Testis (tissue), 2 donors: ENCODE data around the gene HNRNPA2B1.

Experiments
- POLR2A ChIP-seq: fragments of 450-650 bp; IDR thresholded peaks from one replicate; pipeline ENCODE4 v1.6.1; 2017; ENCODE audit warnings: antibody characterized with exemption, mild to moderate bottlenecking, moderate library complexity
- TF ChIP-seq, protein P1 (sequence below), 3 experiments: fragments of 450-650 bp in 2 of 3; fragments of 200-600 bp in 1 of 3; sonication (generic) in 1 of 3; IDR thresholded peaks; one replicate each; pipeline ENCODE4 v1.5.1; 2016 to 2019; ENCODE audit warnings: antibody characterized with exemption in 3 of 3, mild to moderate bottlenecking in 2 of 3, moderate library complexity in 1 of 3

DNA sequence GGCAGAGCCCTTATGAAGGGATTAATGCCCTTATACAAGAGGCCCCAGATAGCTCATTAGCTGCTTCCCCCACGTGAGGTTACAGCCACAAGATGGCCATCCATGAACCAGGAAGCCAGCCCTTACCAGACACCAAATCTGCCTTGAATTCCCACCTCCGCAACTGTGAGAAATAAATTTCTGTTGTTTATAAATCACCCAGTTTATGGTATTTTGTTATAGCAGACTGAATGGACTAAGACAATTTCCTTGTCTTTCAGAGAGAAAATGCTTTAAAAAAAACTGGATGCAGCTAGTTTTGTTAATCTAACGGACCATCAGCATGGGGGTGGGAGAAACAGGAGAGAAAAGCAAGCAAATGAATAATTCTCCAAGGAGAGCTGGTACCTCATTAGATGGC, 37.5 kb upstream of the HNRNPA2B1 start:
- TF ChIP-seq, protein P1, sequence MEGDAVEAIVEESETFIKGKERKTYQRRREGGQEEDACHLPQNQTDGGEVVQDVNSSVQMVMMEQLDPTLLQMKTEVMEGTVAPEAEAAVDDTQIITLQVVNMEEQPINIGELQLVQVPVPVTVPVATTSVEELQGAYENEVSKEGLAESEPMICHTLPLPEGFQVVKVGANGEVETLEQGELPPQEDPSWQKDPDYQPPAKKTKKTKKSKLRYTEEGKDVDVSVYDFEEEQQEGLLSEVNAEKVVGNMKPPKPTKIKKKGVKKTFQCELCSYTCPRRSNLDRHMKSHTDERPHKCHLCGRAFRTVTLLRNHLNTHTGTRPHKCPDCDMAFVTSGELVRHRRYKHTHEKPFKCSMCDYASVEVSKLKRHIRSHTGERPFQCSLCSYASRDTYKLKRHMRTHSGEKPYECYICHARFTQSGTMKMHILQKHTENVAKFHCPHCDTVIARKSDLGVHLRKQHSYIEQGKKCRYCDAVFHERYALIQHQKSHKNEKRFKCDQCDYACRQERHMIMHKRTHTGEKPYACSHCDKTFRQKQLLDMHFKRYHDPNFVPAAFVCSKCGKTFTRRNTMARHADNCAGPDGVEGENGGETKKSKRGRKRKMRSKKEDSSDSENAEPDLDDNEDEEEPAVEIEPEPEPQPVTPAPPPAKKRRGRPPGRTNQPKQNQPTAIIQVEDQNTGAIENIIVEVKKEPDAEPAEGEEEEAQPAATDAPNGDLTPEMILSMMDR (IDR thresholded peaks at IDR 0.05) = no peak
- TF ChIP-seq POLR2A = no peak
